GM18867 (cell line): ENCODE results near the gene MPO.

ENCODE experiments used
- ATAC-seq: cut with Tn5 transposase; IDR thresholded peaks from one replicate; pipeline ENCODE4 v1.9.1; 2021; ENCODE audit warnings: mild to moderate bottlenecking, moderate library complexity; ENCODE audit not compliant: unreplicated experiment

The MPO gene

GRCh38 chr17:58308173-58308984 lies 27.6 kb upstream of the MPO start:
- ATAC-seq, result no peak

- no peak for ATAC-seq
These were observed 26.9 kb upstream of the MPO start for GRCh38 chr17:58307468-58308172.

DNA sequence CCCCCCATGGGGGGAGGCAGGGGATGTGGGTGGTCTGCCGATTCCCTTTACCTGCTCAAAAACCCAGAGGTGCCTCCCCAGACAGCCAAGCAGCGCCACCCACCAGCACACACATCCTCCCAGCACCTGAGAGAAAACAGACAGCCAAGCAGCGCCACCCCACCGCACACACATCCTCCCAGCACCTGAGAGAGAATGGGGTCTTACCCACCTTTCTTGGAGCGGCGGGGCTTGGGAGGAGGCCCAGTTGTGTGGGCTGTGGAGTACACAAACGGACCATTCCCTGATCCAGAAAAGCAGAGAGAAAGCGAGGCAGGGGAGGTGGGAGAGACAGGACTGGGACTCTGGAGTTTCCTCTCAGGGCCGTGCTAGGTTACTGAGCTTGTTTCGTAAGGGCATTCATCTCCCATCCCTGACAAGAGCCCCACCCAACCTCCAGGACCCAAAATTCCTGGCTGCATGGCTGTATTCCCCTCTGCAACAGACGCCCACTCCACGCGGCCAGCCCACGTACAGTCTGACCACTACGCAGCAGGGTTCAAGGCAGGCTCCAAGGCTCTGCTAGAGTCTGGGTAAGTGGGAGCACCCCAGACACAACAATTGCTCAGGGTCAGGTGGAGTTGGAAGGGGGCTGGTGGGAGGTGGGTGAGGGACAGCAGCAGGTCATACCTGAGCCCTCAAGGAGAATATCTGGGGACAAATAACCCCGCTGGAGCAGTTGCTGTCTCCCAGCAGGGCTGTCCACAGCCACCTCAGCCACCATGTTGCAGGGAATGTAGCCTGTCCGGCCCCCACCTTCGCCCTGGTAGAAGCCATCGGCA lies 25.6 kb upstream of the MPO start:
- ATAC-seq, result no peak

DNA sequence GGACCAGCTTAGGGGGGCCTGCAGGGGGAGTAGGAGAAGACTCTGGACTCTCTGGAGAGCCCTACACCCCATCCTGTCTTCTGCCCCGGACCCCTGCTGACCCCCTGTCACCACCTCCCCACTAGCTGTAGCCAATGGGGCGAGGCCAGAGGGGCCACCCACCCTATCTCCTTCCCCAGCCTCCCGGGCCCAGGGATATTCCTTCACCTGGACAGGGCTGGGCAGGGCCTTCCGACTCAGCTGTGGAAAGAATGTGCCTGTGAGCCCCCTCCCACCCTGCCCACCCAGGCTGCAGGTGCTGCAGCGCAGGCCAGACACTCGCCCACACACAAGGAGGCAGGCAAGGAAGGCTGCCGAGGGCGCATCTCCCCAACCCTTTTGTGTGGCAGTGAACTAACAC lies 24.9 kb upstream of the MPO start:
- ATAC-seq, result no peak

DNA sequence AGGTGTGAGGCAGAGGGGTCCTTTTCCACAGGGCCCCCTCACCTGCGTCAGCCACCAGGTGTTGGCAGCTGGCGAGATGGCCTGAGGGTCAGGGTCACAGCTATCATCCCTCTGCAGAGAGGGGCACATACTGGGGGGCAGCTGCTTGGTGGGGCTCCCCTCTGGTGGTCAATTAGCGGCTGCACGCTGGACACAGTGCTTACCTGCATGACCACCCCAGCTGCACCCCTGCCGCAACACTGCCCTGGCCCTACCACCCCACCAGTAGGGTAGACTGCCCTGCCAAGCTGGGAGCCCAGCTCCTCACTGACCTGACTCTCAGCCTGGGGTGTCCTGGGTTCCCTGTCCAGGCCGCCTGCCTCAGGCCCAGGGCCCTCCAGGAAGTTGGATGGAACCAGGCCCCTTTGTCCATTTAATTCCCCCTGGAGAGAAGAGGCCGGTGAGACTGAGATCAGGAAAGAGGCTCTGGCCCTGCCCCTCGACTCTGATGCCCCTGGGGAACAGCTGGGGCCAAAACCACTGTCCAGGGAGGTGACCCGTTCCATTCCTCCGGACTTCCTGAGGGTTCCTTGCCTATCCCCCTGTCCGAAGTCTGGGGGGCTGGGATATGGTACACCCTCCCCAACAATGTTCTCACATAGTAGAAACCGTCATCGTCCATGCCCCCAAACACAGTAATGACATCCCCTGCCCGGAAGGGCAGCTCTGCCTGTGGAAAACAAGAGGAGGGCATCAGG lies 24.2 kb upstream of the MPO start:
- ATAC-seq, result no peak

GRCh38 chr17:58303971-58304749 lies 23.4 kb upstream of the MPO start:
- ATAC-seq, result no peak

- no peak for ATAC-seq
These were observed 22.3 kb upstream of the MPO start for GRCh38 chr17:58302919-58303585.

- no peak for ATAC-seq
These were observed 21.6 kb upstream of the MPO start for GRCh38 chr17:58302171-58302918.

- ATAC-seq, result no peak
These were observed 20.9 kb upstream of the MPO start for GRCh38 chr17:58301504-58302150.

DNA sequence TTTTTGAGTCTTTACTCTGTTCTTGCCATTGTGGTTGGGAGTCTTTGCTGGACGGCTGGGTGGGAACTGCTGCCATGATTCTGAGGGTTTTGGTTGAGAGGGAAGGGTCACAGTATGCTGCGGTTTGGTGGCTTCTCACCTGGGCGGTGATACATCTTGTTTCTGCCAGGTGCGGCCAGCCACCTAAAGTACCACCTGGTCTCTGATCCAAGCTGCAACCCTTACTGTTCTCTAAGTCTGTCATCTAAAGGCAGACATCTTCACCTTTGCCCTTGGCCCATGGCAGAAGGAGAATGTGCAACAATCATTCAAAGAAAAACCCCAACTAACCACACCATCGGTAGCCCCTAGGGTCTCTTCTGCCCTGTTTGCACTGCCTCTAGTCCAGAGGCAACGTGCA lies 19.6 kb upstream of the MPO start:
- no peak for ATAC-seq

- no peak for ATAC-seq
These were observed 13.3 kb upstream of the MPO start for GRCh38 chr17:58294034-58294433.

GRCh38 chr17:58291246-58291645 lies 10.5 kb upstream of the MPO start:
- ATAC-seq, result no peak

- no peak for ATAC-seq
These were observed 9.1 kb upstream of the MPO start for GRCh38 chr17:58289869-58290268.

GRCh38 chr17:58285422-58285810 lies 4.7 kb upstream of the MPO start:
- ATAC-seq, result no peak

DNA sequence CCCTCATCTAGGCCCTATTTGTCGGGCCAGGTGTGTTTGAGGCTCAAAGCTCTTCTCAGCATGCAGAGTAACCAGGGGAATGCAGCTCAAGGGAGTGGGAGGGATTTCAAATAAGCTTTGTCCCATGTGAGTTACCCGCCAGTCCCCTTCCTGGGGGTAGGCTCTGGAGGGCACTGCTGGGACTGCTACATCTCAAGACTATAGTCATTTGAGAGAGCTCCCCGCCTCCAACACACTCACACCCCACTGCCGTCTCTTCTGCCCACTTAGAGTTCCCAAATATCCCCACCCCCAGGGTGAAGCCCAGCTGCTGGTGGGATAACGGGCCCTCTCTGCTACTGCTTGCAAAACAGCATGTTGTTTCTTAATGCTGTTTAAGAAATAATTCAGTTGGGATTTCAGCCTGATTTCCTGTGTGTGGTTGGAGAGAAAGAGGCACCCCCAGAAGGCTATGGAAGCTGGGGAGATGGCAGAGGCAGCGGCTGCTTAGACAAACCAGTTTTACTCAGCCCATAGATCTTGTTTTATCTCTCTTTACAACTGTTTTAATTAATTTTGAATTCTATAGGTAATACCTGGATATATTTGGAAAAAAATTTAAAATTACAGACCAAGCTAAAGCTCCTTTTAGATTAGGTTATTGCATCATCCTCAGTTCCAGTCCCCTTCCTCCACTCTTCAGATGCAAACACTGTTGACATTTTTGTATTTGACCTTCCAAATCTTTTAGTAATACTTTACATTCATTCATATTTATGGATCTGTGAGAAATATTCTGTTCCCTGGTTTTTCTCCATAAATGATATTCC lies 4.1 kb upstream of the MPO start:
- ATAC-seq, result no peak

- ATAC-seq, result no peak
These were observed 3.2 kb upstream of the MPO start for GRCh38 chr17:58283674-58284612.
